ENCODE data around the gene CST9. TPM values are rescaled to one million over a fixed set of nuclear protein-coding genes. Genes with fewer than 3 reads are reported as not detected.

The CST9 gene
- total and polyA plus RNA-seq, 10 donors = not detected

- peaks cover 0 to 45% (median 12%) of the 10 kb centered on the region in 6 donors for H3K36me3 ChIP-seq
- DNase-seq = no peak
- intact Hi-C loops (cut with DNase I; ENCODE audit: low total_unique reads) = no loop called here
- H3K27ac ChIP-seq = peak overlapping the region in 2 of 8 donors; percentile 8 to 56
- no peak overlapping the region for H3K4me3 ChIP-seq
- peaks cover 0 to 19% (median 7%) of the 10 kb centered on the region in 7 donors for H3K27me3 ChIP-seq (replicated peaks in 1 of 7)
- peaks cover 5 to 90% (median 37%) of the 10 kb centered on the region in 6 donors for H3K4me1 ChIP-seq
- no peaks in the 10 kb centered on the region for H3K9me3 ChIP-seq
- 79 to 94% (median 83%) methylated on average over 7 to 8 of the region's 8 CpGs for WGBS, 5 donors
- TF ChIP-seq POLR2A (IDR thresholded peaks at IDR 0.05) (no peak), CTCF (IDR thresholded peaks at IDR 0.05 in 8 of 11, conservative IDR thresholded peaks at IDR 0.05 in 3 of 11) (no peak), POLR2AphosphoS5 (IDR thresholded peaks at IDR 0.05) (no peak)
Observed at GRCh38 chr20:23632711-23633573, 27.2 kb upstream of the CST9 start.

GRCh38 chr20:23631981-23632710 is 26.4 kb upstream of the CST9 start:
- TF ChIP-seq POLR2A (IDR thresholded peaks at IDR 0.05) (no peak), POLR2AphosphoS5 (IDR thresholded peaks at IDR 0.05) (peak in 2 of 3 donors; percentile 52 to 73)
- no peak overlapping the region for H3K4me3 ChIP-seq
- H3K27me3 ChIP-seq (replicated peaks in 1 of 7) = peaks cover 0 to 11% (median 1%) of the 10 kb centered on the region in 7 donors
- H3K27ac ChIP-seq = peak overlapping the region in 2 of 8 donors; percentile 8 to 56
- no peaks in the 10 kb centered on the region for H3K9me3 ChIP-seq
- no peak for DNase-seq
- H3K36me3 ChIP-seq = peaks cover 0 to 45% (median 12%) of the 10 kb centered on the region in 6 donors
- intact Hi-C loops (cut with DNase I; ENCODE audit: low total_unique reads) = no loop called here
- WGBS, 5 donors = 49 to 69% (median 62%) methylated on average over 11 to 12 of the region's 12 CpGs
- peaks cover 5 to 82% (median 34%) of the 10 kb centered on the region in 6 donors for H3K4me1 ChIP-seq

GRCh38 chr20:23631226-23631822 is 25.6 kb upstream of the CST9 start:
- no peak for DNase-seq
- 94 to 97% (median 95%) methylated on average over 9 of the region's 9 CpGs for WGBS, 5 donors
- H3K27ac ChIP-seq = peak overlapping the region in 1 of 8 donors; percentile 56
- no peak for TF ChIP-seq CTCF (IDR thresholded peaks at IDR 0.05 in 8 of 11, conservative IDR thresholded peaks at IDR 0.05 in 3 of 11)
- no peak for TF ChIP-seq POLR2AphosphoS5 (IDR thresholded peaks at IDR 0.05)
- TF ChIP-seq POLR2A (IDR thresholded peaks at IDR 0.05) = no peak
- H3K36me3 ChIP-seq = peaks cover 0 to 45% (median 12%) of the 10 kb centered on the region in 6 donors
- intact Hi-C loops (cut with DNase I; ENCODE audit: low total_unique reads) = no loop called here
- peaks cover 0 to 4% (median 0%) of the 10 kb centered on the region in 7 donors for H3K27me3 ChIP-seq (replicated peaks in 1 of 7)
- H3K9me3 ChIP-seq = no peaks in the 10 kb centered on the region
- H3K4me3 ChIP-seq = no peak overlapping the region
- peaks cover 5 to 77% (median 26%) of the 10 kb centered on the region in 6 donors for H3K4me1 ChIP-seq

GRCh38 chr20:23630392-23630849 is 24.7 kb upstream of the CST9 start:
- H3K4me1 ChIP-seq = peaks cover 2 to 72% (median 18%) of the 10 kb centered on the region in 6 donors
- WGBS, 5 donors = 74 to 92% (median 82%) methylated on average over 4 of the region's 4 CpGs
- no peak overlapping the region for H3K4me3 ChIP-seq
- H3K27ac ChIP-seq = peak overlapping the region in 6 of 8 donors; percentile 9 to 75 (median 61)
- H3K9me3 ChIP-seq = no peaks in the 10 kb centered on the region
- DNase-seq = no peak
- peaks cover 0 to 44% (median 12%) of the 10 kb centered on the region in 6 donors for H3K36me3 ChIP-seq
- intact Hi-C loops (cut with DNase I; ENCODE audit: low total_unique reads) = no loop called here
- TF ChIP-seq CTCF (IDR thresholded peaks at IDR 0.05 in 8 of 11, conservative IDR thresholded peaks at IDR 0.05 in 3 of 11) (no peak), POLR2A (IDR thresholded peaks at IDR 0.05) (no peak), POLR2AphosphoS5 (IDR thresholded peaks at IDR 0.05) (no peak)
- H3K27me3 ChIP-seq (replicated peaks in 1 of 7) = no peaks in the 10 kb centered on the region
